T-helper 1 cell treated with Interleukin-12 subunit alpha and Interleukin-12 subunit beta and Interleukin-4 antibody, amounts not matched to agents 30 ng/mL and 1 ng/mL, for 36 hours (primary cell): Measurements from ENCODE around the gene PLEKHH3. TPM values are rescaled to one million over a fixed set of nuclear protein-coding genes. Genes with fewer than 3 reads are reported as not detected.

Experiments used
- intact Hi-C: fragments of 100-400 bp; cut with micrococcal nuclease; formaldehyde crosslinking; loops from one replicate; pipeline ENCODE4 v1.15.1; 2024
- total RNA-seq: library from RNA; stranded (reverse); gene quantifications from 2 replicates; pipeline ENCODE4 v1.2.3, GENCODE V29; 2022

PLEKHH3 gene
- total RNA-seq, 1 donor from 2014 or later: 1.8 TPM

- intact Hi-C loops: no loop called here
These were observed 11.0 kb upstream of the PLEKHH3 start for GRCh38 chr17:42687707-42688320.

- intact Hi-C loops: no loop called here
These were observed 9.8 kb upstream of the PLEKHH3 start for GRCh38 chr17:42686520-42687128.

GRCh38 chr17:42685831-42686230 is 9.0 kb upstream of the PLEKHH3 start:
- intact Hi-C loops: no loop called here

GRCh38 chr17:42684929-42685556 is 8.2 kb upstream of the PLEKHH3 start:
- intact Hi-C loops: no loop called here

- intact Hi-C loops: no loop called here
These were observed 6.7 kb upstream of the PLEKHH3 start for GRCh38 chr17:42683407-42684034.

- intact Hi-C loops: no loop called here
These were observed 6.1 kb upstream of the PLEKHH3 start for GRCh38 chr17:42682722-42683403.

GRCh38 chr17:42681976-42682721 is 5.4 kb upstream of the PLEKHH3 start, which contains the start of gene CNTNAP1:
Gene CNTNAP1, plus strand, starts transcription at chr17:42682531. Its CDS starts 299 bp downstream, at chr17:42682830.
- intact Hi-C loops: no loop called here

- intact Hi-C loops: no loop called here
These were observed 3.6 kb upstream of the PLEKHH3 start for GRCh38 chr17:42680331-42680808.

- intact Hi-C loops: loop anchor here (1.0 to 10.0 kb wide), 9 partner anchors 20 to 865 kb away; partner anchors contain the start of genes BECN1, DHX58, DHX8 and ETV4
These were observed 2.9 kb upstream of the PLEKHH3 start for GRCh38 chr17:42679492-42680330.

GRCh38 chr17:42678951-42679491 is 2.2 kb upstream of the PLEKHH3 start:
- intact Hi-C loops: loop anchor here (1.0 to 10.0 kb wide), 11 partner anchors 20 to 866 kb away; partner anchors contain the start of genes BECN1, DHX58, DHX8 and ETV4

- intact Hi-C loops: loop anchor here (1.0 to 10.0 kb wide), 9 partner anchors 67 to 867 kb away; partner anchors contain the start of genes BECN1, DHX58, DHX8 and ETV4
These were observed 1.4 kb upstream of the PLEKHH3 start for GRCh38 chr17:42677921-42678781.

GRCh38 chr17:42677012-42677857 is 441 bp upstream of the PLEKHH3 start:
- intact Hi-C loops: loop anchor here (1.0 to 10.0 kb wide), 7 partner anchors 140 to 868 kb away; partner anchors contain the start of genes BECN1, DHX58, DHX8 and ETV4

GRCh38 chr17:42675965-42676423 is 800 bp downstream of the PLEKHH3 start:
- intact Hi-C loops: loop anchor here (5.0 to 10.0 kb wide), 6 partner anchors 139 to 869 kb away; partner anchors contain the start of genes BECN1, DHX58, DHX8 and ETV4

- intact Hi-C loops: loop anchor here (5.0 to 10.0 kb wide), 6 partner anchors 138 to 869 kb away; partner anchors contain the start of genes BECN1, DHX58, DHX8 and ETV4
These were observed 1.3 kb downstream of the PLEKHH3 start for GRCh38 chr17:42675348-42675964.

GRCh38 chr17:42674755-42675347 is 1.9 kb downstream of the PLEKHH3 start:
- intact Hi-C loops: loop anchor here (5.0 to 10.0 kb wide), 6 partner anchors 138 to 870 kb away; partner anchors contain the start of genes BECN1, DHX58, DHX8 and ETV4
